NCI-H524 (cell line): ENCODE measurements around the gene CPS1.

Source experiments
- DNase-seq, 2 experiments: peaks; one replicate each; lab custom pipeline; 2025; lab: John Stamatoyannopoulos, UW

The CPS1 gene

GRCh38 chr2:210556329-210556980, at the start of gene CPS1:
CPS1 (plus strand) TSS chr2:210556599; CDS start chr2:210556734, 135 bp downstream.
- no peak for DNase-seq

- no peak for DNase-seq
Measured at GRCh38 chr2:210515911-210516310, 40.5 kb upstream of the CPS1 start.

GRCh38 chr2:210517264-210517663, 39.1 kb upstream of the CPS1 start:
- DNase-seq: no peak

DNA sequence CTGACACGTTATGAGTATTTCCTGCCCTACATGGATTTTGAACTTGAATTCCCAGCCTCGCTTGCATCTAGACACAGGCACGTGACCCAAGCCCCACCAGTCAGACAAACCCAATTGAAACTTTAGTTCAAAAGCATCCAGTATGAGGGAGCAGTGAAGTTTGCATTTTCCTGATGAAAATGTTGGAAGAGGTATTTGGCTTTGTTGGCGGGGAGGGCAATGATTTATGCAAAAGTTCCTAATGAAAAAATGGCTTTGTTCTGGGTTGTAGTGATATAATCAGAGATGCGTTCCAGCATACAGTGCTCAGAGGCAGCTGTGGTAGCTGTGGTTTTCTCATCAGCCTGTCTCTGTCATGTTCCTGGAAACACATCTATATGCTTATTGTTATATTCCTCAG, 36.8 kb upstream of the CPS1 start:
- DNase-seq: no peak

- DNase-seq: no peak
Measured at GRCh38 chr2:210522399-210522798, 34.0 kb upstream of the CPS1 start.

DNA sequence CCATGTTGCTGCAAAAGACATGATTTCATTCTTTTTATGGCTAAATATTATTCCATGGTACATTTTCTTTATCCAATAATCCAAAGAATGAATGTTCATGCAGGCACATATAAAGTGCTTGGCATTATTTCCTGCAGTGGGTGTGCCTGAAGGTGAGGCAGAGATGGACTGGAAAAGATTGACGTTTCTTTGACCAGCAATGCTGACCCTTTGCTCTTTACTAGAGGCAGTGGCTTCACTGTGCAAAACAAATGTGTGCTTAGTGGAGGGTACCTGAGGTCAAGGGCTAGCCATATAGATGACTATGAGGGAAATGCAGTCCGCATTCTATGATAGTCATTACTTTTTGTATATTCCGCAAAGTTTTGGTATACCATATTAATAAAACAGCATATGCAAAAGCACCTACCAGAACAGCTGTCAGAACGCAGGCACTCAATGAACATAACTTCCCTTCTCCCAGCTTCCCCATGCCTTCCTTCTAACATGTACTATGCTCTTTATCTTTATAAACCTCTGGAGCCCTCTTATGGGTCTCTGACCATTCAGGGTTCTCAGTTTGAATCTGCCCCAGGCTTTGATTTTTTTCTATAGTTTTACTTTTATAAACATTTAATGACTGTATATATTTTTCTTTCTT, 32.6 kb upstream of the CPS1 start:
- no peak for DNase-seq

GRCh38 chr2:210524533-210524932, 31.9 kb upstream of the CPS1 start:
- no peak for DNase-seq

- DNase-seq: no peak
Measured at GRCh38 chr2:210527286-210527685, 29.1 kb upstream of the CPS1 start.

DNA sequence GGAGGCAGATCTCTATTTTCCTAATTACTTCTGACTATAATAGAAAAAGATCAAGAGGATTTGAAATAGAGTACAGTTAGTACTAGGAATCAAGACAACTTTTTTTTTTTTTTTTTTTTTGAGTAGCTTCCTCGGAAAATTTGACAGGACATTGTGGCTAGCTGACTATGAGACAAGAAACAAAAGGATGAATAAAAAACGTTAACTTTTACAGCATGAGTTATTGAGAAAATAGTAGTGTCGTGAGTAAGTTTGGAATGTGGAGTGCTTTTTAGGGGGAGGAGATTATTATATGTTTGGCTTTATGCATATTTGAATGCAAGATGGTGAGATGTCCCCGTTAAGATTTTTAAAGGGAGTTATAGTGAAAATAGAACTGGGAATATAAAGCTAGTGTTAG, 27.7 kb upstream of the CPS1 start:
- DNase-seq: no peak

DNA sequence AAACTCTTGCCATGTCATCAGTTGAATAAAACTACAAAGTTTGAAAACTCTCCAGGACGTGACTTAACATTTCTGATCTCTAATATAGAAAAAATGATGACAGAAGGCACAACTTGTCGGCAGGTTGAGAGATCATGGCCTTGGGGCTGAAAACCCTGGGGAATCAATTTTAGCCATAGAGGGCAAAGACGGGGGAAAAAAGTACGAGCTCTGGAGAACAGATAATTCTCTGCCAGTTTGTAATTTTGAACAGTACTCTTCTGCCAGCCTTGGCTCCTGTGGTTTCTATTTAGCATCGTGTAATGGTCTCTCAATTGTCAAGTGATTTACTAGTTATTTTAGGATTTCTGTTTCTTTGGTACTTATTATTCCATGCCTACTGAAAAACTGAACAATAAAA, 25.3 kb upstream of the CPS1 start:
- DNase-seq: no peak

- DNase-seq: no peak
Measured at GRCh38 chr2:210531482-210531881, 24.9 kb upstream of the CPS1 start.

DNA sequence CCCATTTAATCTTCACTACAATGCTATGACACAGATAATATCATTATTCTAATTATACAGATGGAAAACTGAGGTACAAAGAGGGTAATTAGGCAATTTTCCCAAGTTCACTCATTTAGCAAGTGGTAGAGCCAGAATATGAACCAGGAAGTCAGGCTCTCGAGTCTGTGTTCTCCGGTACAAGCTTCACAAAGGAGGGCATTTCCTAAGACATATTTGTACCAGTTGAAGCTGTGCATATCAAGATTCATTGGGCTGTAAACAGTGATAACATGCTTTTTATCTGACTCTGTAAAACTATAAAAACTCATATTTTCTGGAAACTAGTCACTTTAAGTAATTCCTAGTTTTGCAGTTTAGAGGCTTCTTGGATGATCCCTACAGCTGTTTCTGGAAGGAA, 23.0 kb upstream of the CPS1 start:
- no peak for DNase-seq

DNA sequence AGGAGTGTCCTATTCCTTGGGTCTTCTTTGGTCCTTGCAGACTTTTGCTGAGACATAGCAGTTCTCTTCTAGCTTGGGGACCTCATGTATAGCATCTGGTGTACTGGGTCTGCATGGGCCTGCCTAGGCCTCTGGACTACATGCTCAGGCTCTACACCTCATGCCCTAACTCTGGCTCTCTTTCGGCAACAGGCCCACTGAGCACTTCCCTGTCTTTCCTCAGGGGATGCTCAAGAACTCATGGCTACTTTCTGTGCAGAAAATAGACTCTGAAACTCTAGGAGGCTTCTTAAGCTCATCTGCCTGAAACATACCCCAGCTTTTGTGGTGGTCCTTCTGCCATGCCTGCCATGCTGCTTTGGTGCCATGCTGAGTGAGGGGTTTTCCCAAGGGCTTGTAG, 21.5 kb upstream of the CPS1 start:
- DNase-seq: no peak

DNA sequence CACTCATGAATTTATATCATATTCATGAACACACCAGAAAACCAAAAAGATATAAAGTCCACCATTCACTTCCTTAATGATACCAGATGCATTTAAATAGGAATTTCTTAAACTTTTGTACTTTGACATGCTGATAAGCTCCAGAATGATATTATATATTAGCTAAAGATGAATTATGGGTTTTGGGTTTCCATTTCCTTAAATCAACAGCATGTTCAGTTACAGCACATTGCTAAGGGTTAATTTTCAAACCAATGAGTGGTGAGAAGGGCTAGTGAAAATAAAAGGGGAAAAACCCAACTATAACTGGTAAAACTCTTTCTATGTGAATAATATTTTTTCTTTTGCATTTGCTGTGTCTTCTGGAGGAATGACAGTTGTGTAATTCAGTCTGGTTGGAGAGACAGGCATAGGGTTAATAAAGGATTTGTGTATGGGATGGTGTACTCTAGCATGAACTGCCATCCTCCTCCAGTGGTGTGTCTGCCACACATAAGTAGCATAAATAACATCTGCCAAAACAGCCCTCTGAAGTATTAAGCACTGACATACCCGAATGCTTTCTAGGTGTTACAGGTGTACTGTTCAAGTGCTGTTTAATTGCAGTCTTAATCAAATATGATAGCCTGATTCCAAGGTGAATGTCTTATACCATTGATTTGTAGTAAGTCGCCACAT, 19.3 kb upstream of the CPS1 start:
- DNase-seq: peak in 1 of 2 experiments; percentile 23

DNA sequence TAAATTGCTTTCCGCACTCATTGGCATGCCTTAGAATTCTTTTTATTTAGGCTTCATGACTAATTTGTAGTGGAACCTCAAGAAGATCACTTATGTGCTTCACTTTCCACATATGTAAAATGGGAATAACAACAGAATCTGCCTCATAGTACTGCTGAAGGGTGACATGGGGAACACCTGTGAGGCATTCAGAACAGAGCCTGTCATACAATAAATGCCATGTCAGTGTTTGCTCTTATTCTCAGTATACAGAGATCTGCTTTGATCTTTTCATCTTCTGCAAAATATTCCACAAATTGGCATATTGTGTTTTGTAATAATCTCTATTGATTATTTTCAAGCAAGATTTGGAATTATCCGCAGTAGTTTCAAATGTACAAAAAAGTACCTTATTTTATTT, 17.4 kb upstream of the CPS1 start:
- no peak for DNase-seq

DNA sequence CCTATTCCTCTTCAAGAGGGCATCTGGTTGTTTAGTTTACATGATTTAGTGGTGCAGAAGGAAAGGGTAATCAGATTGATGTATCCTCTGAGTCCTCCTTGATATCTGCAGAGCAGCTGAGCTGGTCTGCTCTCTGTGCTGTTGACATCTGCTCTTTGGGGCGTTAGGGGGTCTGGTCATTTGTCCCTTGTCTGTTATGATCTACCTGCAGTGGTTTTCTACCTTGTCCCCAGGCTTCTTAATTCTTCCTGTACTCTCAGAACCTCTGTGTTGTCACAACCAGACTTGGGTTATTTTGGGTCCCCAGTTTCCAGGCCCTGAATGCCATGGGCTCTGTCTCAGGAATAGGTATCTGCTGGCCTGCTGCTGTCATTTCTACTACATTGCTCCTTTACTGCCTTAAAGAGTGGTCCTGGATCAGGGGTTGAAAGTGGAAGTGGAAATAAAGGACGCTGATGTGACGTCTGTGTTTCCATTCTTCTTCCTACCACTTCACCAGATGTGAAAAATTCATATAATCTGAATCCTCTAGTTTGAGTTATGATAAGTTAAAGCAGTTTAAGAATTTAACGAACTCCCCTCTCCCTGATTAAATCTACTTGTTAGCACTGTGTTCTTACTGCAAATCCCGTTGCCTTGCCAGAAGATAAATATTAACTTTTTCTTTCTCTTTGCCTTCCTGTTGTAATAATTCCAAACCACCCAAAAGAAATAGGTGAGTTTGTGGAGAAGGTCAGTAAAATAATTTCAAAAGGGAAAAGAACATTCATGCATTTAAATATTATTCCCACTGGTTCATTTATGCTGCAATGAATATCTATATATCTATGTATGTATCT, 16.6 kb upstream of the CPS1 start:
- no peak for DNase-seq

GRCh38 chr2:210540471-210540870, 15.9 kb upstream of the CPS1 start:
- DNase-seq: no peak

DNA sequence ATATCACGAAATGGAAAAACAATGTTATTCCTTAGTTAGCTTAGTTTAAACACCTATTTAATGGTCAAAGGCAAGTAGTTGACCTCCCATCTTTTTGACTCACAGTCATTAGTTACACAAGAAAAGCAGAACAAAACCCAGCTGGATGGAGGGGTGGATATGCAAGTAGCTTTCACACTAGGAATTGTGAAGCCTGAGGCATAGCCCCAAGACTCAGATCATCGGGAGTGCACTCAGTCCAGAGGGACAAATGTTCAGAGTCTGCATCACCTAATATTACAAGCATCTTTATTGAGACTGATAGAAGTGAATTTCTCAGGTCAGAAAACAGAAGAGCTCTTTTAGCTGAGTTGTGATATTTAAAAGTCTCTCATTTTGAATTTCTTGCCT, 15.5 kb upstream of the CPS1 start:
- no peak for DNase-seq

DNA sequence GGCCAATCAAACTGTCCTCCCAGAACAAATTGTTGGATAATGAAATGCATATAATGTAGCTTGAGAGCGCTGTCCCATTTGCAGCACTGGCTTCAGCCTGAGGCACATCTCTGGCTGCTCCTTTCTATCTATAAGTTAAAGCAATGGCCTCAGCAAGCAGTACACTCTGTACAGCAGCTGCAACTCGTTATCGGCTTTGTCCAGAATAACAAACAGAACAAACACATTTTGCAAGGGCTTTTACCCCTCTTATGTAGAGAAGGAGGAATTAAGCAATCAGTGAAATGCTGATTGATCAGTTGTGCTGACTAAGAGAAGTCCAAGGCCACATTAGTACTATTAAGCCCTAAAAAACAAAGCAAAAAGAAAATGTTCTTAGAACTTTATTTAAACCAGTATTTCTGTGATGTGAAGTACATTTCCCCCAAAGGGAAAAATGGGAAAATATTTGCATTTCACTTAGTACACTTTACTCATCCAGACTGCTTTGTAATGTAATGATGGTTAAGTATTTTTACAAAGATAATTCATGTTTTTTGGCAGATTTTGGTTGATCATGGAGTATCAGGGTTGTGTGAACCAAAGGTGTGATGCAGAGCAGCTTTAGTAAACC, 15.0 kb upstream of the CPS1 start:
- no peak for DNase-seq

GRCh38 chr2:210544007-210544590, 12.3 kb upstream of the CPS1 start:
- no peak for DNase-seq

GRCh38 chr2:210544831-210545230, 11.6 kb upstream of the CPS1 start:
- no peak for DNase-seq
